HG03045 (cell line): ENCODE data around the gene AMOTL1.

Experiments
- ATAC-seq: cut with Tn5 transposase; IDR thresholded peaks from one replicate; pipeline ENCODE4 v1.9.1; 2021; ENCODE audit warnings: mild to moderate bottlenecking, moderate library complexity; ENCODE audit not compliant: unreplicated experiment

AMOTL1 gene

GRCh38 chr11:94766713-94767206, 1.4 kb upstream of the AMOTL1 start:
- no peak for ATAC-seq

DNA sequence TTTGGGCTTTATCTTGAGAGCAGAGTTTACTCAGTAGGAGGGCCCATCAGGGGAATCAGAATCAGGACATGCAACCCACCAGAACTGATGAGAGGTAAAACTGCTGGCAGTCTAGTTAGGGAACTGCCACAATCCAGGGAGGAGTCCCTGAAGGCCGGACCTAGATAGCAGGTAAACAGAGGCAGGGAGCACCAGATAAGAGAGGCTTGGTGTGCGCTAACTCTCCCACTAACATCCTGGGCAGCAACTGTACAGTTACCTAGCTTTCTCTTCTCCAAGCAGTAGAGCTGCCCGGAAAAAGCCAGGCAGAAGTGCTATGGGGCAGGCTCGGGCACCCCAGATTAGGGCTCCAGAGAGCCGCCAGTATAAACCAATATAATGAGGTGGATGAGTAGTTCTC, 865 bp upstream of the AMOTL1 start:
- ATAC-seq = no peak

GRCh38 chr11:94768602-94769541, 716 bp downstream of the AMOTL1 start:
- no peak for ATAC-seq

GRCh38 chr11:94769880-94770279, 1.7 kb downstream of the AMOTL1 start:
- no peak for ATAC-seq

GRCh38 chr11:94770563-94771120, 2.5 kb downstream of the AMOTL1 start:
- no peak for ATAC-seq

- no peak for ATAC-seq
Measured at GRCh38 chr11:94771390-94771789, 3.2 kb downstream of the AMOTL1 start.

GRCh38 chr11:94771951-94772350, 3.8 kb downstream of the AMOTL1 start:
- ATAC-seq = no peak

DNA sequence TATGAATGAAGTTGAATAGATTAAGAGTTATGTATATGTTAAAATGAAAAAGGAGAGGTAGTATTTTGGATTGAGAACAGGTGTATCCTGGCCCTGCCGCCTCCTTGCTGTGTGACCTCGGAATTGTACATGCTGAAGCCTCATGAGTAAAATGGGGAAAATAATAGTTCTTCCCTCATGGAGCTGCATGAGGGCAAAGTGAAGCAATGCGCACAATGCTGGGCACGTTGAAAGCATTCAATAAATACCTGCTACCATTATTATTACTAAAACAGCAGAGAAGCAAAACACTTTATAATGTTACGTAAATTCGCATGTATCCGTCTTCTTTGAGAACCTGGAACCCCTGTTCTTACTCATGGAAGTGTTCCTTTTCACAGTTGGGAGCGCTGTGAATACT, 5.7 kb downstream of the AMOTL1 start:
- ATAC-seq = no peak

DNA sequence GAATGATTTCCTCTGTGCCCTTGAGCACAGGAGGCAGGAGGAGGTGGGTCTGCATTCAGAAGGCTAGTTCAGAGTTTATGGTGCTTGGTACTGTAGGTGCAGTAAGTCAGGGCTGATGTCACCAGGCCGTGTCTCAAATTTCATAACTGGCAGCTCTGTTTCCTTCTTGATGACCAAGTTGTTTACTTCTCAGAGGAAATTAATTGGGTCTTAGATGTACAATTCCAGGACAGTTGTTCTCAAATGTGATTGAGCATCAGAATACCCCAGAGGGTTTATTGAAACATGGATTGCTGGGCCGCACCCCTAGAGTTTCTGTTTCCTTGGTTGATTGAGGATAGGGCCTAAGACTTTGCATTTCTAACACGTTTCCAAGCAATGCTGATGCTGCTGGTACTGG, 6.2 kb downstream of the AMOTL1 start:
- no peak for ATAC-seq

GRCh38 chr11:94775567-94776327, 7.6 kb downstream of the AMOTL1 start:
- no peak for ATAC-seq

DNA sequence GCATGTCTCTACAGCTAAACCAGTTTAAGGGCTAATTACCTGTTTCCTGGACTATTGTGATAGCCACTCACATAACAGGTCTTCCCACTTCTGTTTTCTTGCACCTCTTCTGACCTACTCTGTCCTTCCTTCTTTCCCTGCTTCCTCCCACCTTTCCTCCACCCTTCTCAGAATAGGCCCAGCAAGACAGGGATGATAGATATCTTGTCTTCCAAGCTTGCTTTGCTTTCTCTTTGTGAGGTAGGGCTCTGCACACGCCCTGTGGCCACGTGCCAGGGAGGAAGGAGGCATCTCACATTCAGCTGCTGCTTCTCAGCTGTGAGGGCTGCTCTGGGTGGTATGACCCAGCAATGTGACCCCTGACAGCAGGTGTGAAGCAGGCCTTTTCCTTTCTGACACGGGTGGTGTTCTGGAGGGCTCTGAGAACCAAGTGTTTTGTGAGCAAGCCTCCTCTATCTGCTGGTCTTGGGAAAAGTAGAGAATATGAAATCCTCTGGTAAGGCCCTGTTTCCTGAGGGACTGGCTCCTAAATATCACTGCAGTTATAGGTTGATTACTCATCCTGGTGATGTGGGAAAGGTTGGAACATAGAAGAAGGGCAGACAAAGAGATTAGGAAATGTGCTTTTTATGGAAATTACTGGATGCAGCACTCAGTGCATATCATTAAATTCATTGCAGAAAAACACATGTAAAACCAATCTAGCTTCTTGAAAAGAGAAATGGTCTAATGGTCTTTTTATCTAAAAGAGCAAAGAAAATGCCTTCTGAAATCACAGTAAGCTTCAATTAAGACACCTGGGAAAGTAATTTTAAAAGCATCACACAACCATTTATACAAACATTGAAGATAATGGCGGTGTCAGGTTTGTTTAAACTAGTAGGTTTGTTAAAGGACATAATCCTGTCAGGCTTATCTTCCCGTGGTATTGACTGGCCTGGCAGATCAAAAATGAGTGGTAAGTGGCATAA, 8.5 kb downstream of the AMOTL1 start:
- ATAC-seq = no peak

- ATAC-seq = no peak
Measured at GRCh38 chr11:94780432-94780831, 12.3 kb downstream of the AMOTL1 start.

GRCh38 chr11:94781837-94782236, 13.7 kb downstream of the AMOTL1 start:
- ATAC-seq = no peak

DNA sequence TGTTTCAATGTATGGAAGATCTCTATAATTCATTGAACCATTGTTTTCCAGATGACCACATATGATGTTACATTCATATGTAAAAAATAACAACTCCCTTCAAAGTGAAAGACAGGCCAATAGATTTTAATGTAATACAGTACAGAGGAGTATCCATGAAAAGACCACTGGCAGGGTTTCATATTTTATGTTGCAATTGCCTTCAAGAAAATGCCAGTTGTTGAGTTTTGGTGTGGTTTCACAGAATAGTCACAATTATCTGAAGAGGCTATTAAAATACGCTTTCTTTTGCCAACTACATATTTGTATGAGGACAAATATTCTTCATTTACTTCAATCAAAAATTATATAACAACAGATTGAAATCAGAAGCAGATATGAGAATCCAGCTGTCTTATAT, 14.3 kb downstream of the AMOTL1 start:
- ATAC-seq = no peak

DNA sequence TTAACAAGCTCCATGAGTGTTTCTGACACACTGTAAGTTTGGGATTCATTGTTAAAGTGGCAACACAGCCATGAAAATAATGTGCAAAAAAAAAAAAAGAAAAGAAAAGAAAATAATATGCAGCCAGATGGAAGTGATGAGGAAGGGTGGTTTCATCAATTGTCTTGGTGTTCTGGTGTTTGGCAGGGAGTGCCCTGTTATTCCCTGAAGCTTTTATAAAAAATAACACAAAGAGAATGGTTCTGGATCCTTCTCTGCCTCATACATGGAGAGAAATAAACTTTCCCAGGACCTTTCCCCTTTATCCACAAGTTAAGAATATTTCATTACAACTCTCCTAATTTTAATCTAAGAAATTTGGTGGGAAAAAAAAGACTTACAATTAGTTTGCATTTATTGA, 16.7 kb downstream of the AMOTL1 start:
- no peak for ATAC-seq

GRCh38 chr11:94785509-94785908, 17.4 kb downstream of the AMOTL1 start:
- no peak for ATAC-seq

DNA sequence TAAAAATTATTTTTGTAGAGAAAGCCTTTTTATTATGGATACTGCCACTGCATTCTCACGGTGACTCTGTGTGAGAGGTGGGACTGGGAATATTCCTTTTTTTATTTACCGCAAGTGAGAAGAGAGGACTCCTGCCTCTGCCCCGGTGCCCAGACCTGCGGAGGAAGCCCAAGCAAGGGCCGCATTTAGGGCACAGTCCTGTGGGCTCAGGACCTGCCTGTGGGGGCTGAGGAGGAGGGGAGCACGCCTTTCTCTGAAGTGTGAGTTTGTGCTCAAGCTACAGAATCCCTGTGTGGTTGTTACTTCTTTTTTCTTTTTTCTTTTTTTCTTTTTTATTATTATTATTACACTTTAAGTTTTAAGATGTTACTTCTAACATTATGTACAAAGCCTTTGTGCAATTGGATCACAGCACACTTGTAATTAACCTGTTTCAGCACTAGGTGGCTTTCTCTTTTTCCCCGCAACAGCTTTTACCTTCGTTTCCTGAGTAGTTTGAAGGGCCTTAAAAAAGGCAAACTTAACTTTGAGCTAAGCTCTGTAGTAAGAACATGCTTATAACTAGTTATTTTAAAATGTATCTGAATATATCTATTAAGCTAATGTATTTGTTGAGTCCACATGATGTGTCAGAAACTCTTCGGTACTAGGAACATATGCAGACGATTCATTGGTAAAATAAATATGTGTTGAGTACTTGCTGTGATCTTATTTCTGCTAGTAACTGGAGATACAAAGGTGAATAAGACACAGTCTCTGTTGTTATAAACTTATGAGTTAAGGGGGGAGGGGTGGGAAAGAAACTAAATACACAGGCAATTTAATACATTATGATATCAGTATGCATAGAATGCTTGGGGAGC, 18.3 kb downstream of the AMOTL1 start:
- no peak for ATAC-seq

DNA sequence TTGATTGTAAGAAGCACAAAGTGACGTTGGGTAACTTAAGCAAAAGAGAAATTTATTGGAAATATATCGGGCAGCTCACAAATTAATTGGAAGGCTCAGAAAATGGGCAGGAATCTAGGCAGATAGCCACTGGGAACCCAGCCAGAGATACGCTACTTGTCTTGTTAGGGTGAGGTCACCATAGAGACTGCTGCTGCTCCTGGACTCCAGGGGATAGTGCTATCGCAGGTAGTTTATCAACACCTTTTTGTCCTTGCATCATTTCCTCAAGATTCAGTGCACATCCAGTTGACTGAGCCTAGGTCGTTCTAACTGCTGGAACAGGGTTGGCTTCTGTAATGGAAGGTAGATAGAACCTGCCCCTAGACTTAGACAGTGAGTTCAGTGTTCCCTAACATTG, 19.6 kb downstream of the AMOTL1 start:
- no peak for ATAC-seq

DNA sequence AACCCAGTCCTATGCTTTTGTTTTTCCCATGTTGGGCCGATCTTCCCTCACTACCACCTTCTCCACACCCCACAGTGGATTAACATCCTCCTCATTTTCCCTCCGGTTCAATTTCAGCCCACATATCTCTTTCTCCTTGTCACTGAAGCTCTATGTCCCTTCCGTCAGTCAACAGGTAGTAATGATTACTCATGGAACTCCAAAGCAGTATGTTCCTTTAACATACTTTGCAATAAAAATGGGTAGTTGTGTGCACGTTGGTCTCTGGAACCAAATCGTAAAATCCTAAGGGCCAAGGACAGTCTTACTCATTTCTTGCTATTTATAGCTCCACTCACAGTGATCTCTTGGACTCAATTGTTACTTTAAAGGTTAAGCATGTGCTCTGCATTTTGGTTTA, 20.2 kb downstream of the AMOTL1 start:
- no peak for ATAC-seq
